Smooth muscle cell (in vitro differentiated cells): ENCODE results near the gene TTLL11. TPM values are rescaled to one million over a fixed set of nuclear protein-coding genes. Genes with fewer than 3 reads are reported as not detected.
"Not testable (repeated sequence)": the region's sequence is repeated elsewhere in the genome, so short reads cannot be mapped to it uniquely, and the experiment has no call there.

Experiments used
- DNase-seq: peaks from one replicate; lab custom pipeline; 2025; ENCODE audit not compliant: unreplicated experiment; lab: John Stamatoyannopoulos, UW
- H2AFZ ChIP-seq: fragments of 200-600 bp; sonication (generic); 2 replicates; pipeline ENCODE4 v1.6.0; 2016; ENCODE audit warnings: antibody characterized with exemption, low read depth, mild to moderate bottlenecking
- H3F3A ChIP-seq: fragments of 200-600 bp; sonication (generic); 2 replicates; pipeline ENCODE4 v1.6.0; 2017; ENCODE audit warnings: antibody characterized with exemption, low read depth
- H3K27ac ChIP-seq: fragments of 200-600 bp; sonication (generic); 2 replicates; pipeline ENCODE4 v1.5.1; 2016; ENCODE audit warnings: low read depth, mild to moderate bottlenecking
- H3K27me3 ChIP-seq: fragments of 200-600 bp; sonication (generic); 2 replicates; pipeline ENCODE4 v1.6.1; 2016; ENCODE audit warnings: low read depth, mild to moderate bottlenecking
- H3K36me3 ChIP-seq: fragments of 200-600 bp; sonication (generic); 2 replicates; pipeline ENCODE4 v1.5.1; 2016; ENCODE audit warnings: low read depth
- H3K4me1 ChIP-seq: fragments of 200-600 bp; sonication (generic); 2 replicates; pipeline ENCODE4 v1.5.1; 2016; ENCODE audit warnings: low read depth
- H3K4me2 ChIP-seq: fragments of 200-600 bp; sonication (generic); 2 replicates; pipeline ENCODE4 v1.6.0; 2016; ENCODE audit warnings: mild to moderate bottlenecking
- H3K4me3 ChIP-seq: fragments of 200-600 bp; sonication (generic); 2 replicates; pipeline ENCODE4 v1.5.1; 2016; ENCODE audit warnings: mild to moderate bottlenecking
- H3K79me2 ChIP-seq: fragments of 200-600 bp; sonication (generic); 2 replicates; pipeline ENCODE4 v1.6.0; 2016; ENCODE audit warnings: low read depth, mild to moderate bottlenecking
- H3K9ac ChIP-seq: fragments of 200-600 bp; sonication (generic); 2 replicates; pipeline ENCODE4 v1.6.0; 2016; ENCODE audit warnings: low read depth
- H3K9me3 ChIP-seq: fragments of 200-600 bp; sonication (generic); replicated peaks from 2 replicates; pipeline ENCODE4 v1.5.1; 2016; ENCODE audit warnings: low read depth
- H4K20me1 ChIP-seq: fragments of 200-600 bp; sonication (generic); 2 replicates; pipeline ENCODE4 v1.6.0; 2016; ENCODE audit warnings: low read depth
- CTCF ChIP-seq: fragments of 200-600 bp; sonication (generic); IDR thresholded peaks from 2 replicates; pipeline ENCODE4 v1.5.1; 2017; ENCODE audit warnings: borderline replicate concordance, mild to moderate bottlenecking, antibody characterized with exemption; ENCODE audit not compliant: insufficient read depth, poor library complexity, severe bottlenecking
- WGBS: methylation state at CpG from one replicate; pipeline ENCODE4 v1.1.7; 2016; ENCODE audit warnings: low lambda C conversion rate; 5-methylcytosine and 5-hydroxymethylcytosine counted together
- polyA plus RNA-seq: library from polyadenylated mRNA; unstranded; fragments of >200 nt; fragmentation: Nextera tagmentation; extraction: Ambion mirVana; gene quantifications from 2 replicates; pipeline ENCODE4 v1.2.1, GENCODE V29; 2016
- total RNA-seq: library from RNA; depleted of rRNA; stranded (reverse); fragments of >200 nt; gene quantifications from 2 replicates; pipeline ENCODE4 v1.2.3, GENCODE V29; 2014

Gene TTLL11
- total and polyA plus RNA-seq, 2 experiments from 2014 or later: 2.6 to 3.7 TPM

- H3K4me1 ChIP-seq: no peaks in the 10 kb centered on the region
- no peak overlapping the region for H3K27ac ChIP-seq
- H3K79me2 ChIP-seq: no peaks in the 10 kb centered on the region
- no peak for DNase-seq
- 89% methylated on average over 15 of the region's 15 CpGs for WGBS
- H3K9ac ChIP-seq: no peak overlapping the region
- peaks cover 4% of the 10 kb centered on the region for H3F3A ChIP-seq
- peaks cover 48% of the 10 kb centered on the region for H4K20me1 ChIP-seq
- TF ChIP-seq CTCF: no peak
- no peaks in the 10 kb centered on the region for H3K9me3 ChIP-seq
- H3K36me3 ChIP-seq: no peaks in the 10 kb centered on the region
- no peak overlapping the region for H3K4me2 ChIP-seq
- no peak overlapping the region for H2AFZ ChIP-seq
- no peaks in the 10 kb centered on the region for H3K27me3 ChIP-seq
- no peak overlapping the region for H3K4me3 ChIP-seq
Measured at GRCh38 chr9:122070728-122071515, 22.2 kb downstream of the TTLL11 start.

GRCh38 chr9:122066680-122067079, 26.4 kb downstream of the TTLL11 start:
- H3K27me3 ChIP-seq, H3K9ac ChIP-seq, H3K27ac ChIP-seq, H3K4me2 ChIP-seq, DNase-seq, H3K4me3 ChIP-seq, H3F3A ChIP-seq, H3K4me1 ChIP-seq, H3K9me3 ChIP-seq, H2AFZ ChIP-seq, H3K36me3 ChIP-seq, H3K79me2 ChIP-seq: not testable (repeated sequence)
- H4K20me1 ChIP-seq: peaks cover 21% of the 10 kb centered on the region
- WGBS: 48% methylated on average over 1 of the region's 1 CpG

GRCh38 chr9:122065923-122066629, 27.0 kb downstream of the TTLL11 start:
- H3K27me3 ChIP-seq: no peaks in the 10 kb centered on the region
- no peak overlapping the region for H2AFZ ChIP-seq
- H3K9me3 ChIP-seq: no peaks in the 10 kb centered on the region
- DNase-seq: no peak
- TF ChIP-seq CTCF: no peak
- no peaks in the 10 kb centered on the region for H3F3A ChIP-seq
- no peak overlapping the region for H3K27ac ChIP-seq
- peaks cover 19% of the 10 kb centered on the region for H4K20me1 ChIP-seq
- 78% methylated on average over 2 of the region's 2 CpGs for WGBS
- H3K4me1 ChIP-seq: no peaks in the 10 kb centered on the region
- no peak overlapping the region for H3K4me2 ChIP-seq
- no peaks in the 10 kb centered on the region for H3K36me3 ChIP-seq
- H3K79me2 ChIP-seq: no peaks in the 10 kb centered on the region
- no peak overlapping the region for H3K4me3 ChIP-seq
- H3K9ac ChIP-seq: no peak overlapping the region

- Histone ChIP-seq H4K20me1 (peaks cover 42% of the 10 kb centered on the region), H3K4me1 (no peaks in the 10 kb centered on the region), H3K9ac (no peak overlapping the region), H2AFZ (no peak overlapping the region), H3K79me2 (no peaks in the 10 kb centered on the region), H3K4me2 (no peak overlapping the region), H3F3A (no peaks in the 10 kb centered on the region), H3K4me3 (no peak overlapping the region), H3K27me3 (no peaks in the 10 kb centered on the region), H3K9me3 (no peaks in the 10 kb centered on the region), H3K27ac (no peak overlapping the region), H3K36me3 (no peaks in the 10 kb centered on the region)
- WGBS: 87% methylated on average over 4 of the region's 4 CpGs
- no peak for DNase-seq
- TF ChIP-seq CTCF: no peak
Measured at GRCh38 chr9:122060481-122060880, 32.6 kb downstream of the TTLL11 start.
